ENCODE data around the gene GUCA1A.

DNA sequence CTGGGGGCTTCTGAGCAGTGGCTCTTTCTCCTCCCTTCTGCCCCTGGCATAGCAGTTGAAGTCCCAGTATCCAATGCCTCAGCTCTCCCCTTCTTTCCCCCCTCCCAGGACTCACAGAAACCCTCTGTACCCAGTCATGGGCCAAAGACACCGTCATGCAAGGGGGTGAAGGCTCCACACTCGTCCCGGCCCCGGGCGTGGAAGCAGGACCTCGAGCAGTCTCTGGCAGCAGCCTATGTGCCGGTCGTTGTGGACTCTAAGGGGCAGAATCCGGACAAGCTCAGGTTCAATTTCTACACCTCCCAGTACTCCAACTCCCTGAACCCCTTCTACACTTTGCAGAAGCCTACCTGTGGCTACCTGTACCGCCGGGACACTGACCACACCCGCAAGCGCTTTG is 10.4 kb upstream of the GUCA1A start:
- TF ChIP-seq, protein P1, sequence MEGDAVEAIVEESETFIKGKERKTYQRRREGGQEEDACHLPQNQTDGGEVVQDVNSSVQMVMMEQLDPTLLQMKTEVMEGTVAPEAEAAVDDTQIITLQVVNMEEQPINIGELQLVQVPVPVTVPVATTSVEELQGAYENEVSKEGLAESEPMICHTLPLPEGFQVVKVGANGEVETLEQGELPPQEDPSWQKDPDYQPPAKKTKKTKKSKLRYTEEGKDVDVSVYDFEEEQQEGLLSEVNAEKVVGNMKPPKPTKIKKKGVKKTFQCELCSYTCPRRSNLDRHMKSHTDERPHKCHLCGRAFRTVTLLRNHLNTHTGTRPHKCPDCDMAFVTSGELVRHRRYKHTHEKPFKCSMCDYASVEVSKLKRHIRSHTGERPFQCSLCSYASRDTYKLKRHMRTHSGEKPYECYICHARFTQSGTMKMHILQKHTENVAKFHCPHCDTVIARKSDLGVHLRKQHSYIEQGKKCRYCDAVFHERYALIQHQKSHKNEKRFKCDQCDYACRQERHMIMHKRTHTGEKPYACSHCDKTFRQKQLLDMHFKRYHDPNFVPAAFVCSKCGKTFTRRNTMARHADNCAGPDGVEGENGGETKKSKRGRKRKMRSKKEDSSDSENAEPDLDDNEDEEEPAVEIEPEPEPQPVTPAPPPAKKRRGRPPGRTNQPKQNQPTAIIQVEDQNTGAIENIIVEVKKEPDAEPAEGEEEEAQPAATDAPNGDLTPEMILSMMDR (IDR thresholded peaks at IDR 0.05): no peak
- no peak for TF ChIP-seq POLR2A (IDR thresholded peaks at IDR 0.05)

All from thyroid gland (tissue), 4 donors.